Adrenal gland (tissue), 12 donors: ENCODE results near the gene DCTN1. TPM values are rescaled to one million over a fixed set of nuclear protein-coding genes. Genes with fewer than 3 reads are reported as not detected.
"Not testable (repeated sequence)": the region's sequence is repeated elsewhere in the genome, so short reads cannot be mapped to it uniquely, and the experiment has no call there.

ENCODE experiments used
- DNase-seq, 7 donors: peaks; one replicate each; pipeline ENCODE4 v3.0.0-alpha.2; 2019 to 2020
- H3K27ac ChIP-seq, 5 donors: fragments of 200-600 bp; sonication (generic) in 4 of 5; 1 replicate in 3 of 5; 2 replicates in 2 of 5; pipeline versions ENCODE4 v1.5.1 to v1.8.0; 2016 to 2020; ENCODE audit warnings: mild to moderate bottlenecking in 1 of 5
- H3K27me3 ChIP-seq: fragments of 200-600 bp; 2 replicates; pipeline ENCODE4 v1.8.0; 2021
- H3K36me3 ChIP-seq, 2 donors: fragments of 200-600 bp; replicated peaks in 1 of 2; 1 replicate in 1 of 2; 2 replicates in 1 of 2; pipeline versions ENCODE4 v1.5.1 to v1.8.0; 2018 to 2022
- H3K4me1 ChIP-seq, 2 donors: fragments of 200-600 bp; replicated peaks in 1 of 2; 1 replicate in 1 of 2; 2 replicates in 1 of 2; pipeline versions ENCODE4 v1.5.1 to v1.8.0; 2018 to 2021
- H3K4me3 ChIP-seq, 4 donors: fragments of 200-600 bp; sonication (generic) in 3 of 4; one replicate each; pipeline ENCODE4 v1.5.1; 2016 to 2018
- H3K9me3 ChIP-seq, 3 donors: fragments of 200-600 bp; sonication (generic) in 1 of 3; replicated peaks in 1 of 3; 1 replicate in 2 of 3; 2 replicates in 1 of 3; pipeline versions ENCODE4 v1.5.1 to v1.8.0; 2016 to 2021
- POLR2A ChIP-seq, 2 donors: fragments of 450-650 bp; IDR thresholded peaks; one replicate each; pipeline ENCODE4 v1.6.1; 2017; ENCODE audit warnings: antibody characterized with exemption in 2 of 2, mild to moderate bottlenecking in 2 of 2, moderate library complexity in 1 of 2
- WGBS, 4 donors: extraction: QIAGEN DNeasy Blood & Tissue Kit in 2 of 4; methylation state at CpG; one replicate each; pipeline versions ENCODE4 v1.1.5 to v1.1.7; 2013 to 2017; 5-methylcytosine and 5-hydroxymethylcytosine counted together
- intact Hi-C, 2 donors: fragments of 100-400 bp; cut with DNase I; formaldehyde crosslinking; loops; one replicate each; pipeline versions ENCODE4 v1.14.1 to v1.15.0; 2022 to 2023
- polyA plus RNA-seq, 3 donors: library from polyadenylated mRNA; stranded (reverse); fragments of 200-250 nt in 2 of 3; fragments of 350-450 nt in 1 of 3; fragmentation: Illumina TruSeq in 1 of 3; extraction: RNeasy Lipid Tissue Mini Kit (QIAGEN cat#74804) in 1 of 3; gene quantifications; one replicate each; pipeline ENCODE4 v1.2.3, GENCODE V29; 2013 to 2014
- total RNA-seq, 9 donors: library from RNA; depleted of rRNA in 4 of 9; stranded (reverse); fragments of >200 nt in 4 of 9; fragments of 120-200 nt in 1 of 9; fragmentation: NEBNext Ultra II Directional in 1 of 9; extraction: Animal tissue kit (Norgen Biotek cat#: 25700) in 1 of 9; gene quantifications; one replicate each; pipeline versions ENCODE4 v1.1.0 to v1.2.4, GENCODE V29; 2013 to 2023
- TF ChIP-seq, protein P1 (sequence below), 6 experiments: fragments of 450-650 bp in 4 of 6; fragments of 200-600 bp in 2 of 6; sonication (generic) in 1 of 6; IDR thresholded peaks; 1 replicate in 5 of 6; 2 replicates in 1 of 6; pipeline versions ENCODE4 v1.5.1 to v1.8.0; 2016 to 2021; ENCODE audit warnings: antibody characterized with exemption in 6 of 6, mild to moderate bottlenecking in 2 of 6, moderate library complexity in 1 of 6
- donor health status: healthy with polysubstance abuse.
- donor health status: Bipolar disorder and iron deficiency.
- donor health status: DM: yes; HTN: yes; CAD: no.
- donor health status: DM: no; HTN: no; CAD: no.
- donor health status: DM: no; HTN: no; CAD: no.
- donor health status: DM: yes; HTN: yes; CAD: no.

Gene DCTN1
- total and polyA plus RNA-seq, 12 donors = 106 to 258 (median 146) TPM

DNA sequence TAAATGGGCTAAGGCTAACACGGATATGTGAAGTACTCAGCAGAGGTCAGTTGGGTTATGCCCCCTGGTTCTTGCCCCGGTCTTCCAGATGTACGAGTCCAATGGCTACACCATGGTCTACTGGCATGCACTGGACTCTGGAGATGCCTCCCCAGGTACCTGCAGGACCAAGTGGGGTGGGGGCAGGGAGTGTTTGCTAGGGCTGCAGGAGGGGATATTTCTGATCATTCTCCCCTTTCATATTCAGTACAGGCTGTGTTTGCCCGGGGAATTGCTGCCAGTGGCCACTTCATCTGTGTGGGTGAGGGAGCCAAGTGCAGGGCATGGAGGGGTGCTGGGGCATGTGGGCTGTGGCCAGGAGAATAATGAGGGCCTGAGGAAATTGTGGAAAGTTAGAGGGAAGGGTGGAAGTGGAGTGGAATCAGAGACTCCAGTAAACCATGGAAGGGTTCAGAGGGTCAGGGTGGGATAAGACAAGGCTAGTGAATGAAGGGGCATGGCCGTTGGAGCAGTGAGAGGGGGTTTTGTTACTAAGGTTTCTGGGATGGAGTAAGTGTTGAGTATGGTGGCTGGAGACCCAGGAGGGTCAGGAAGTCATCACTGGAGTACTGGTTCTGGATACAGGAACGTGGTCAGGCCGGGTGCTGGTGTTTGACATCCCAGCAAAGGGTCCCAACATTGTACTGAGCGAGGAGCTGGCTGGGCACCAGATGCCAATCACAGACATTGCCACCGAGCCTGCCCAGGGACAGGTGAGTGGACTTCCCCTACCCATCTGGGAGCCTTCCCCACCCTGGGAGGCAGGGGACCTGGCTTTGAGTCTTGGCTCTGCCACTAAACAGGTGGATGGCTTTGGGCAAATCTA, 43.4 kb upstream of the DCTN1 start:
- intact Hi-C loops = no loop called here
- H3K4me1 ChIP-seq = peaks cover 5 to 6% of the 10 kb centered on the region in 2 donors
- no peak overlapping the region for H3K4me3 ChIP-seq
- TF ChIP-seq, protein P1, sequence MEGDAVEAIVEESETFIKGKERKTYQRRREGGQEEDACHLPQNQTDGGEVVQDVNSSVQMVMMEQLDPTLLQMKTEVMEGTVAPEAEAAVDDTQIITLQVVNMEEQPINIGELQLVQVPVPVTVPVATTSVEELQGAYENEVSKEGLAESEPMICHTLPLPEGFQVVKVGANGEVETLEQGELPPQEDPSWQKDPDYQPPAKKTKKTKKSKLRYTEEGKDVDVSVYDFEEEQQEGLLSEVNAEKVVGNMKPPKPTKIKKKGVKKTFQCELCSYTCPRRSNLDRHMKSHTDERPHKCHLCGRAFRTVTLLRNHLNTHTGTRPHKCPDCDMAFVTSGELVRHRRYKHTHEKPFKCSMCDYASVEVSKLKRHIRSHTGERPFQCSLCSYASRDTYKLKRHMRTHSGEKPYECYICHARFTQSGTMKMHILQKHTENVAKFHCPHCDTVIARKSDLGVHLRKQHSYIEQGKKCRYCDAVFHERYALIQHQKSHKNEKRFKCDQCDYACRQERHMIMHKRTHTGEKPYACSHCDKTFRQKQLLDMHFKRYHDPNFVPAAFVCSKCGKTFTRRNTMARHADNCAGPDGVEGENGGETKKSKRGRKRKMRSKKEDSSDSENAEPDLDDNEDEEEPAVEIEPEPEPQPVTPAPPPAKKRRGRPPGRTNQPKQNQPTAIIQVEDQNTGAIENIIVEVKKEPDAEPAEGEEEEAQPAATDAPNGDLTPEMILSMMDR (IDR thresholded peaks at IDR 0.05) = no peak
- no peak for TF ChIP-seq POLR2A (IDR thresholded peaks at IDR 0.05)
- no peaks in the 10 kb centered on the region for H3K9me3 ChIP-seq
- 80 to 91% (median 87%) methylated on average over 7 to 9 of the region's 9 CpGs for WGBS, 4 donors
- no peak overlapping the region for H3K27ac ChIP-seq
- no peaks in the 10 kb centered on the region for H3K27me3 ChIP-seq
- no peak for DNase-seq
- peaks cover 0 to 27% of the 10 kb centered on the region in 2 donors for H3K36me3 ChIP-seq

DNA sequence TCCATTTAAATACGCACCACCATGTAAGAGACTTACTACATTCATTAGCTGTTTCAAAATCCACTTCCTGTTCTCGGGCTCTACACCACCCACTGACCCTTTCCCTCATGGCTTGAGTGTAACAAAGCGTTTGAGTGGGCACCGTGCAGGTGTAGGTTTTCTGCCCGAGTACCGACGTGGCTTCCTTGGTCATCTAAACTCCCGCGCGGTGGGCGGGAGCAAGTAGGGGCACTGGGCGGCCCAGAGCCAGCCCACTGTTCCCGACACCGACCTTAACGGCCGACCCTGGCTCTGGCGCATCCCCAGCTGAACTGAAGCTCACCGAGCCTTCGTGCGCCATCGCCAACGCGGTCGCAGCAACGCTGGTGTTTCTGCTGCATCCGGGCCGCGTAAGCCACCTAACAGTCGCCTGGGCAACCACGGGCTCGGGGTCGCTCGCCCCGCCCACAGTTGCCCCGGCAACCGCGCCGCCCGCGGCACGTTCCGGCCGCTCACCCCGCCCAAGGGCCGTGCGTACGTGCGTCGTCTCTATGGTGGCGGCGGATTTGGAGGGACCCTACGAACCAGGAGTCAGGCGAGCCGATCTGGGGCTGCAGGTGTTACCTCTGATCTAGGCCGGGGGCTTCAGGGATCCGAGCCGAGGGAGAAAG, 41.2 kb upstream of the DCTN1 start, which contains the start of the genes C2orf81 and WDR54:
Gene C2orf81, minus strand, starts transcription at position 399 of the 650 bp plus-strand sequence. Its CDS starts 59 bp downstream, at position 340.
Gene WDR54, plus strand, starts transcription at position 510 of the 650 bp plus-strand sequence. CDS start 424 bp downstream, outside the sequence.
- intact Hi-C loops = no loop called here
- H3K9me3 ChIP-seq = no peaks in the 10 kb centered on the region
- peaks cover 5 to 6% of the 10 kb centered on the region in 2 donors for H3K4me1 ChIP-seq
- TF ChIP-seq, protein P1 (IDR thresholded peaks at IDR 0.05) = no peak
- peak in 1 of 2 donors; percentile 5 for TF ChIP-seq POLR2A (IDR thresholded peaks at IDR 0.05)
- peaks cover 0 to 7% of the 10 kb centered on the region in 2 donors for H3K36me3 ChIP-seq
- DNase-seq = peak; percentile 76 to 93 (median 82)
- H3K4me3 ChIP-seq = peak within 1 kb of the TSS; percentile 7 to 81 (median 58)
- peak within 1 kb of the TSS in 2 of 5 donors; percentile 77 to 85 for H3K27ac ChIP-seq
- no peaks in the 10 kb centered on the region for H3K27me3 ChIP-seq
- 0 to 2% (median 1%) methylated on average over 11 to 57 of the region's 57 CpGs for WGBS, 4 donors

- H3K4me1 ChIP-seq = peaks cover 5 to 10% of the 10 kb centered on the region in 2 donors
- H3K27me3 ChIP-seq, DNase-seq, H3K36me3 ChIP-seq, H3K9me3 ChIP-seq, intact Hi-C loops: not testable (repeated sequence)
- peak overlapping the region in 1 of 4 donors; percentile 58 for H3K4me3 ChIP-seq
- peak overlapping the region in 1 of 5 donors; percentile 77 for H3K27ac ChIP-seq
- 73 to 80% (median 75%) methylated on average over 19 of the region's 19 CpGs for WGBS, 4 donors
Measured at GRCh38 chr2:74420443-74421103, 40.5 kb upstream of the DCTN1 start.

DNA sequence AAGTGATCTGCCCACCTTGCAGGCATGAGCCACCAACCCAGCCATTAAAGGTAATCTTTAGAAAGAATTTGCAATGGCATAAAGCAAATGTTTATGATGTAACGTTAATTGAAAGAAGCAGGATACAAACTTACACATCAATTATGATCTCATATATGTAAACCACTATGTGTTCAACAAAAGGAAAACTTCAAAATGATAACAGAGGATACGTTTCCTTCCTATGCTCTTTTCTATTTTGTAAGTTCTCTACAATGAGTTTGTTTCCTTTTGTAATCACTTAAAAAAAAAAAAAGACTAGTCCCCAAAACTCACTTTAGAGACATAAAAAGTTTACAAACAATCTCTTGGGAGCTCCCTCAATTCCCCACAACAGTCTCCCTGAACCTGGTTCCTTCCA, 39.9 kb upstream of the DCTN1 start:
- H3K4me3 ChIP-seq = no peak overlapping the region
- H3K27me3 ChIP-seq = peaks cover 3% of the 10 kb centered on the region
- 62 to 85% (median 74%) methylated on average over 2 of the region's 2 CpGs for WGBS, 4 donors
- H3K27ac ChIP-seq = no peak overlapping the region
- no peak for DNase-seq
- H3K9me3 ChIP-seq = no peaks in the 10 kb centered on the region
- H3K4me1 ChIP-seq = peaks cover 5 to 16% of the 10 kb centered on the region in 2 donors
- intact Hi-C loops = no loop called here
- H3K36me3 ChIP-seq = no peaks in the 10 kb centered on the region
- TF ChIP-seq, protein P1 (IDR thresholded peaks at IDR 0.05) = no peak
- TF ChIP-seq POLR2A (IDR thresholded peaks at IDR 0.05) = no peak
